ENCODE data around the gene TTC7B. TPM values are rescaled to one million over a fixed set of nuclear protein-coding genes. Genes with fewer than 3 reads are reported as not detected.
A peak's percentile ranks its signal among the peaks of the same experiment; 100 is the strongest.

Gene TTC7B
- total and polyA plus RNA-seq, 2 of the 8 experiments (the other 6 are each of a cell fraction or from before 2014, with no cell fraction given) = 23.7 to 34.0 TPM

- POLR2A ChIA-PET (ENCODE audit: partially characterized antibody) = interaction anchor here (0.8 to 1.8 kb wide), 2 partner anchors 11 to 14 kb away, joined by 3 to 6 read pairs; no protein-coding TSS in a partner anchor
- Histone ChIP-seq H3K4me1 (replicated peaks in 1 of 4; ENCODE audit: control insufficient read depth in 3 of 4, insufficient read depth in 4 of 4, low read length in 3 of 4) (peaks cover 6 to 12% (median 9%) of the 10 kb centered on the region in 4 experiments), H2AK5ac (ENCODE audit: low read depth, low read length) (0 out of 2 replicates have a peak overlapping the region, but pooled peaks have one; percentile 77), H3K36me3 (ENCODE audit: control insufficient read depth in 2 of 4, insufficient read depth in 4 of 4, low read length in 3 of 4) (no peaks in the 10 kb centered on the region), H3K4me2 (ENCODE audit: insufficient read depth in 1 of 2, low read depth in 2 of 2, low read length in 2 of 2) (peak overlapping the region in 1 of 2 experiments; percentile 60; a peak in 2 of 4 replicates), H2BK120ac (replicated peaks; ENCODE audit: low read depth, low read length) (no peak overlapping the region), H3K9me3 (ENCODE audit: insufficient read depth in 2 of 2, low read depth in 1 of 2, low read length in 1 of 2) (no peaks in the 10 kb centered on the region), H3K4me3 (ENCODE audit: extremely low read depth in 1 of 4, insufficient read depth in 2 of 4, low read depth in 3 of 4, low read length in 4 of 4) (no peak overlapping the region), H2BK15ac (ENCODE audit: low read length) (no peak overlapping the region), H3K9ac (replicated peaks in 1 of 4; ENCODE audit: extremely low read depth in 1 of 4, low read depth in 3 of 4, low read length in 3 of 4) (no peak overlapping the region; a peak in 1 of 7 replicates), H3K14ac (ENCODE audit: insufficient read length) (no peak overlapping the region), H3K23ac (ENCODE audit: insufficient read length) (no peak overlapping the region), H3K79me1 (ENCODE audit: low read depth, low read length) (no peaks in the 10 kb centered on the region), H2AFZ (ENCODE audit: low read length) (no peak overlapping the region), H2BK20ac (ENCODE audit: low read length) (peak overlapping the region; percentile 57; the same call in 1 of the 2 replicates), H4K8ac (ENCODE audit: extremely low read depth, insufficient read depth, low read length) (0 out of 2 replicates have a peak overlapping the region, but pooled peaks have one; percentile 45), H3K79me2 (ENCODE audit: control insufficient read depth in 1 of 2, insufficient read depth in 2 of 2, low read length in 2 of 2) (no peaks in the 10 kb centered on the region), H3K23me2 (ENCODE audit: low read depth, low read length) (no peaks in the 10 kb centered on the region; the same call in none of the 2 replicates), H4K5ac (ENCODE audit: insufficient read length, low read depth, low read length) (no peak overlapping the region), H4K20me1 (replicated peaks in 1 of 2; ENCODE audit: control insufficient read depth in 1 of 2, insufficient read depth in 2 of 2, low read length in 2 of 2) (no peaks in the 10 kb centered on the region), H2BK5ac (ENCODE audit: low read depth, low read length) (0 out of 2 replicates have a peak overlapping the region, but pooled peaks have one; percentile 27), H3K18ac (ENCODE audit: extremely low read depth, low read length) (no peak overlapping the region), H3K4ac (replicated peaks; ENCODE audit: insufficient read length, low read depth, low read length) (no peak overlapping the region), H3K27ac (ENCODE audit: low read depth, low read length) (no peak overlapping the region), H3K27me3 (replicated peaks in 1 of 4; ENCODE audit: control insufficient read depth in 3 of 4, extremely low read depth in 1 of 4, insufficient read depth in 3 of 4, low read length in 3 of 4) (no peaks in the 10 kb centered on the region), H4K91ac (replicated peaks; ENCODE audit: insufficient read length, low read length) (peak overlapping the region; percentile 47), H2BK12ac (ENCODE audit: low read depth, low read length) (0 out of 2 replicates have a peak overlapping the region, but pooled peaks have one; percentile 42), H3K56ac (replicated peaks; ENCODE audit: insufficient read length, low read depth, low read length) (no peak overlapping the region)
- no peak for TF ChIP-seq EP300 (IDR thresholded peaks at IDR 0.05; ENCODE audit: borderline replicate concordance in 1 of 2, low read depth in 2 of 2, low read length in 2 of 2)
- TF ChIP-seq CHD2 (IDR thresholded peaks at IDR 0.05; ENCODE audit: low read length) = no peak
- TF ChIP-seq SUZ12 (IDR thresholded peaks at IDR 0.05; ENCODE audit: low read length) = no peak
- TF ChIP-seq RAD21 (IDR thresholded peaks at IDR 0.05 in 1 of 2, conservative IDR thresholded peaks at IDR 0.05 in 1 of 2; ENCODE audit: low read depth in 2 of 2, low read length in 2 of 2) = no peak
- no peak for TF ChIP-seq CTBP2 (IDR thresholded peaks at IDR 0.05; ENCODE audit: borderline replicate concordance, insufficient read depth, insufficient read length, low read length)
- TF ChIP-seq POLR2A (IDR thresholded peaks at IDR 0.05; ENCODE audit: control extremely low read depth in 1 of 2, low read depth in 2 of 2, low read length in 2 of 2) = no peak
- no peak for TF ChIP-seq TBP (IDR thresholded peaks at IDR 0.05; ENCODE audit: low read depth, low read length)
- FAIRE-seq (no peak), DNase-seq (ENCODE audit: low read depth in 1 of 2, low spot score in 2 of 2) (peak in 1 of 2 experiments; percentile 48)
- CTCF ChIA-PET (ENCODE audit: partially characterized antibody) = interaction anchor here (1.0 to 3.3 kb wide), 10 partner anchors 10 to 144 kb away, joined by 3 to 16 read pairs (median 4); no protein-coding TSS in a partner anchor
- 71% methylated on average over 7 of the region's 7 CpGs; no CpG with 5 or more reads in 1 of the 2 experiments for WGBS, 2 experiments (ENCODE audit: extremely low coverage in 1 of 2, insufficient coverage in 1 of 2, insufficient read length in 1 of 2, insufficient replicate concordance in 2 of 2, low coverage in 1 of 2, low lambda C conversion rate in 2 of 2, missing lambda C conversion rate in 1 of 2)
Measured at GRCh38 chr14:90661866-90662265, 154.4 kb downstream of the TTC7B start.
